T-helper 1 cell (primary cell): Measurements from ENCODE around the gene ADAMTS17.
"Not testable (repeated sequence)": the region's sequence is repeated elsewhere in the genome, so short reads cannot be mapped to it uniquely, and the experiment has no call there.

ENCODE experiments used
- DNase-seq, 5 donors: peaks; one replicate each; pipeline ENCODE4 v3.0.0-alpha.2; 2012 to 2020

The ADAMTS17 gene

DNA sequence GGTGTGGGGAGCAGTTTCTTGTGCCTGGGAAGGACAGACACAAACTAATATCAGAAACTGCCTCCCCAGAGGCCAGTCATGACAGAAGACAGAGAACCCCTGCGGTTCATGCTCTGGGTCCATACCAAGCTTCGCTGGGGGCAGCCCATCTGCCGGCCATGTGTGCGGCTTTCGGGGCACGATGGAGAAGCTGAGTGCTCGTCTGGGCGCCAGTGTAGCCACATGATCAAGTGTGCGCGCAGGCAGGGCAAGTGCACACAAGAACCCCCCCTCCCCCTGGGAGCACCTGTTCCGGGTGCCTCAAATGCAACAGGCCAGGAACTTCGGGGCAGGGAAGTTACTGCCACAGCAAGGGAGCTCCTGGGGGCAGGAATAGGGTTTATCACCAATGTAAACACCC, 1.8 kb downstream of the ADAMTS17 start:
- DNase-seq: no peak

GRCh38 chr15:100339451-100339850, 2.3 kb downstream of the ADAMTS17 start:
- DNase-seq: not testable (repeated sequence)

DNA sequence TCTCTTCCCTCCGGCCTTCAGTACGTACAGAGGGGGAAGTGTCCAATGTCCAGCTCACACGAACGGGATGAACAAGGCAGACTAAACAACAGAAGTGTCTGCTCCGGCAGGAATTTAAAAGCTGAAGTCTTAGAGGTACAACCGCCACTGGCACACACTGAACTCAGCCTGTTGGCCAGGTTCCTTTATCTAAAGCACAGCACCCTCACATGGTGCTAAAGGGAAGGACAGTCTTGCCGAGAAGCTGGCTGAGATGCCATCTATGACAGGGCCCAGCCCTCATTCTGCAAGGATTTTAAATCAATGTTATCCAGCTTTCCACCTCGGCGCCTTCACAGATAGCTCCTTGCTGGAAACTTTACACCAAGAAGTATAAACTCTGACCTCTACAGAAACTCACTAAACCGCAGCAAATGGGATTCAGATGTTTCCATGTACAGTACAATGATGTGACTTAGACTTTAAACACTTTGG, 2.8 kb downstream of the ADAMTS17 start:
- DNase-seq: peak in 4 of 5 donors; percentile 40 to 61 (median 53)

DNA sequence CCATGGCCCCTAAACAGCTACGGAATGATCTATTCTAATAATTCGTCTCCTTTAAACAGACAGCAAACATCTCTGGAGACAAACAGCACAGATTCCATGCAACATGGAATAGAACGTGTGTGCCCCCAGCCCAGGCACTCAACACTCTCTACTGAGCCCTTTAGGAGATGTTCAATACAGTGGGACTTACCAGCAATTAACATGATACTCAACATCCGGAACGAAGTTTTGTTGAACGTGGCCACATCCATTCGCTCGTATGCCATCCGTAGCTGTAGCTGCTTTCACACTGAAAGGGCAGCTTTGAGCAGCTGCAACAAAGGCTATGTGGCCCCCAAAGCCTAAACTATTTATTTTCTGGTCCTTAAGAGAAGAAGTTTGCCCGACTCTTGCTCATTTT, 3.5 kb downstream of the ADAMTS17 start:
- no peak for DNase-seq

GRCh38 chr15:100337096-100338044, 4.4 kb downstream of the ADAMTS17 start:
- no peak for DNase-seq

DNA sequence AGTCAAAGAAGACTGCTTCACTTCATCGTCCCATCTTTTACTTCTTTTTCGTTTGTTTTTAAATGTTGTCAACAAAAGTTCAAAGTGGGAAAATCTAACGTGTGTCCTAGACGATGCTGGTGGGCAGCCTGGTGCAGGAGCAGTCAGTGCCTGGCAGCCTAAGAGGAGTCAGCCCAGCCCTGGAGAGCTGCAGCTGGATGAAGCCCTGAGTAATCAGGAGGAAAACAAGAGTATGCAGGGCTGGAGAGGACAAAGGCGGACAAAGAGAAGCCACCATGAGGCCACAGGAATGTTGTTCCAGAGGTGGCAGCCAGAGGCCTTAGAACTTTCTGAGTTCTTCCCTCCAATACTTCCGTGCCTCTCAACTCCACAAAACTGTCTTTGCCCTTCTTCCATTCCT, 5.7 kb downstream of the ADAMTS17 start:
- no peak for DNase-seq

GRCh38 chr15:100335335-100335999, 6.3 kb downstream of the ADAMTS17 start:
- DNase-seq: no peak

GRCh38 chr15:100334905-100335304, 6.9 kb downstream of the ADAMTS17 start:
- no peak for DNase-seq

- DNase-seq: no peak
These were observed 7.3 kb downstream of the ADAMTS17 start for GRCh38 chr15:100334456-100334855.

GRCh38 chr15:100334015-100334414, 7.8 kb downstream of the ADAMTS17 start:
- no peak for DNase-seq

- DNase-seq: no peak
These were observed 8.5 kb downstream of the ADAMTS17 start for GRCh38 chr15:100333236-100333635.

- DNase-seq: no peak
These were observed 9.1 kb downstream of the ADAMTS17 start for GRCh38 chr15:100332721-100333120.

DNA sequence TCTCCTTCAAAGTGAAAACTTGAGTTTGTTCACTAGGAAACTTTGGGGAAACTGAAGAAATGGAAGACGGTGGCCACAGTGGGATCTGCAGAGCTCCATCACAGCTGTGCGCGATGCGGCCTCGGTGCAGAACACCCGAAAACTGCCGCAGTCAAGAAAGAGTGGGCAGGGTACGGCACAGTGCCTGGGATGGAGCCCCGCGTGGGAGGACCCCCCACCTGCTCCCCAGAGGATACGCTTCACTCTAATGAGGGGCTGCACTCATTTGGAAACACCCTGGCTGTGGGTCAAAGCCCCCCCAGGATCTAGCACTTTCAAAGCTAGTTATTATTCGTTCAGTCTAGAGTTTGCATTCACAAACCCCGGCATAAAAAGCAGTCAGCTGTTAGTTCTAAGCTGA, 9.5 kb downstream of the ADAMTS17 start:
- DNase-seq: no peak

- DNase-seq: peak in 1 of 5 donors; percentile 68
These were observed 11.1 kb downstream of the ADAMTS17 start for GRCh38 chr15:100330629-100331215.

- DNase-seq: peak in 1 of 5 donors; percentile 23
These were observed 11.6 kb downstream of the ADAMTS17 start for GRCh38 chr15:100330221-100330620.

- no peak for DNase-seq
These were observed 13.0 kb downstream of the ADAMTS17 start for GRCh38 chr15:100328796-100329195.

- DNase-seq: no peak
These were observed 22.9 kb downstream of the ADAMTS17 start for GRCh38 chr15:100318880-100319279.

DNA sequence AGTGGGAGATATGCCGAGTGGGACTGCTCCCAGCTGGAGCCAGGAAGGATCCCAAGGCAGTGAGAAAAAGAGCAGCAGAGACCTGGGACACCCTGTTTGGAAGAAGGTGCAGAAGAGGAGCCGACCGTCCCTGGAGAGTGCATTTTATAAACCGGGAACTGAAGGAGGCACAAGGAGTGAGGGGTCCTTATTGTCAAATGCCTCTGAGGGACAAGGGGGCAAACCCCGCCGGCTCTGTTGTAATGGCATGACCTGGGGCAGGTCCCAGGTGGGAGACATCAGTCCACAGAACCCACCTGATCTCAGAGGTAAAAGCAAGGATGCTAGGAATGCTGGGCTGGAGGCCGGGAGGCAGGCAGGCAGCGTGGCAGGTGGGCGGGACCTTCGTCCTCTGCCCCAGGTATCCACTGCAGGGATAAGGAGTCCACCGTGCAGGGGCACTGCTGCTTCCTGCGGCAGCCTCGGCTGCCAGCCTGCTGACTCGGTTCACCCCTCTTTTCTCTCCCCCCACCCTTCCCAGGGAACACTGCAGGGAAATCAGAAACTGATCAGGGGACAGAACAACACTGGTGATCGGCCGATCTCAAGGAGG, 26.9 kb downstream of the ADAMTS17 start:
- no peak for DNase-seq

- DNase-seq: no peak
These were observed 29.8 kb downstream of the ADAMTS17 start for GRCh38 chr15:100311833-100312476.

DNA sequence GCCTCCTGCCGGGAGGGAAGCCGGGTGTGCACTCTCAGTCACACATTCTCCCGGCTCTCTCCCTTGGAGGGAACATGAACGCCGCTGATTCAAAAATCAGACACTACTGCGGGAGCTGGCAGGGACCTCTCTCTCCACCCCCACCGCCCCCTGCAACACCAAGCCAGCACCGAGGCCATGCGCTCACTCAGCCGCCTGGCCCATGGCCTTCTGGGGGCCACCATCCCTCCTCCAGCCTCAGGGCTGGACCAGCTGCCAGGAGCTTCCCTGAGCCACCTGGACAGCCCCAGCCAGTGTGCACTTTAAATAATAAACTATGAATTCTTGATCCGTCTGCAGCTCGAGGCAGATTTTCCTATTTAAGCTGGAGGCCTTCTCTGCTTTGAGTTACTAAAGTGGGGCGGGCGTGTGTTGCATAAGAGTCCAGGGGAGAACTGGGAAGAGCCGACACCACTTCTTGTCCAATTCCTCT, 30.6 kb downstream of the ADAMTS17 start:
- no peak for DNase-seq

DNA sequence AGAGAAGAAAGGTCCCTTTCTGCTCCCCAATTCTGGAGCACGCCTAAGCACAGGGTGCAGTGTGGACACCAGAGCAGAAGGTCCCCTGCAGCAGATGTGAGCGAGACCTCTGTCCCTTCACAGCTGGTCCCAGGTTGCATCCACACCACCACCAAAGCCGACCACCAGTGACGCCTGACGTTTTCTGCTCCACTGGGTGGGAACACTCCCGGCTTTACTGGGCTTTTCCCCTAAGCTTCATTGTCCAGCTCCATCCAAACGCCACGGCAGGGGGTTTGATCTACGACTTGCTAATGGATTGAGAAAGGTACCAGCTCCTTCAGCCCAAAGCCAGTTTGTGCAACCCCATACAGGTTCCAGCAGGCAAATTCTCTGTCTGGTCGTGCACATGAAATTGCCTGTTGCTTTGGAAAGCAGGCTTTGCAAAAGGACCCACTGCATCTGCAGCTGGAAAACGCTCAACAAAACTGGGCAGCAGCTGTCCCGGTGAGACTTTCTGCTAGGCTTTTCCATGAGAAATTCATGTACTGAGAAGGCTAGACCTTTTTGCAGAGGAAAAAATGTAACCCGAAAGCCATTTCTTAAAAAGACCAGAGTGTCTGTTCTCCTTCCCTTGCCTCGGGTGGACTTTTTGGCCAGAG, 31.1 kb downstream of the ADAMTS17 start:
- no peak for DNase-seq

GRCh38 chr15:100310041-100310405, 31.8 kb downstream of the ADAMTS17 start:
- no peak for DNase-seq
